Large intestine (tissue), 3 donors: ENCODE results near the gene WDR70. TPM values are rescaled to one million over a fixed set of nuclear protein-coding genes. Genes with fewer than 3 reads are reported as not detected.
A peak's percentile ranks its signal among the peaks of the same experiment; 100 is the strongest.
"Not testable (repeated sequence)": the region's sequence is repeated elsewhere in the genome, so short reads cannot be mapped to it uniquely, and the experiment has no call there.

Source experiments
- DNase-seq, 2 donors: peaks; one replicate each; pipeline versions ENCODE4 v3.0.0 to v3.0.0-alpha.2; 2013
- H3K27ac ChIP-seq: one replicate; pipeline ENCODE4 v1.5.1; 2013; ENCODE audit warnings: low read length
- H3K27me3 ChIP-seq: 2 replicates; pipeline ENCODE4 v1.6.1; 2013; ENCODE audit warnings: low read length; ENCODE audit not compliant: control insufficient read depth, insufficient read depth
- H3K36me3 ChIP-seq: 2 replicates; pipeline ENCODE4 v1.6.1; 2013; ENCODE audit warnings: low read length; ENCODE audit not compliant: control insufficient read depth, insufficient read depth
- H3K4me1 ChIP-seq: one replicate; pipeline ENCODE4 v1.6.1; 2013; ENCODE audit warnings: low read length; ENCODE audit not compliant: control insufficient read depth, insufficient read depth
- H3K4me3 ChIP-seq: one replicate; pipeline ENCODE4 v1.5.1; 2013; ENCODE audit warnings: low read length
- H3K9me3 ChIP-seq: one replicate; pipeline ENCODE4 v1.6.1; 2013; ENCODE audit warnings: mild to moderate bottlenecking, low read depth, low read length, moderate library complexity; ENCODE audit not compliant: control insufficient read depth
- WGBS: methylation state at CpG from one replicate; pipeline ENCODE4 v1.1.5; 2013; ENCODE audit warnings: low lambda C conversion rate; ENCODE audit not compliant: insufficient coverage; 5-methylcytosine and 5-hydroxymethylcytosine counted together
- polyA plus RNA-seq: library from polyadenylated mRNA; unstranded; fragments of 120-200 nt; gene quantifications from one replicate; pipeline ENCODE4 v1.2.1, GENCODE V29; 2013

Gene WDR70
- polyA plus RNA-seq, 1 donor = 27.7 TPM

DNA sequence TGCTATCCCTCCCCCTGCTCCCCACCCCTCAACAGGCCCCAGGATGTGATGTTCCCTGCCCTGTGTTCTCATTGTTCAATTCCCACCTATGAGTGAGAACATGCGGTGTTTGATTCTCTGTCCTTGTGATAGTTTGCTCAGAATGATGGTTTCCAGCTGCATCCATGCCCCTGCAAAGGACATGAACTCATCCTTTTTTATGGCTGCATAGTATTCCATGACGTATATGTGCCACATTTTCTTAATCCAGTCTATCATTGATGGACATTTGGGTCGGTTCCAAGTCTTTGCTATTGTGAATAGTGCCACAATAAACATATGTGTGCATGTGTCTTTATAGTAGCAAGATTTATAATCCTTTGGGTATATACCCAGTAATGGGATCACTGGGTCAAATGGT lies 214.2 kb downstream of the WDR70 start:
- DNase-seq, H3K27me3 ChIP-seq, H3K4me1 ChIP-seq, H3K4me3 ChIP-seq, H3K36me3 ChIP-seq, H3K9me3 ChIP-seq, H3K27ac ChIP-seq: not testable (repeated sequence)
- 100% methylated on average over 1 of the region's 3 CpGs for WGBS

DNA sequence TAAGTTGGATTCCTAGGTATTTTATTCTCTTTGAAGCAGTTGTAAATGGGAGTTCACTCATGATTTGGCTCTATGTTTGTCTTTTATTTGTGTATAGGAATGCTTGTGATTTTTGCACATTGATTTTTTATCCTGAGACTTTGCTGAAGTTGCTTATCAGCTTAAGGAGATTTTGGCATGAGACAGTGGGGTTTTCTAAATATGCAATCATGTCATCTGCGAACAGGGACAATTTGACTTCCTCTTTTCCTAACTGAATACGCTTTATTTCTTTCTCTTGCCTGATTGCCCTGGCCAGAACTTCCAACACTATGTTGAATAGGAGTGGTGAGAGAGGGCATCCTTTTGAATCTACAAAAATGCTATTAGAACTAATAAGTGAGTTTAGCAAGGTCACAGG lies 215.7 kb downstream of the WDR70 start:
- WGBS = no CpG with 5 or more reads among the region's 2 CpGs
- not testable (repeated sequence) for H3K27me3 ChIP-seq, H3K9me3 ChIP-seq, H3K4me1 ChIP-seq, H3K4me3 ChIP-seq, H3K36me3 ChIP-seq, DNase-seq, H3K27ac ChIP-seq

DNA sequence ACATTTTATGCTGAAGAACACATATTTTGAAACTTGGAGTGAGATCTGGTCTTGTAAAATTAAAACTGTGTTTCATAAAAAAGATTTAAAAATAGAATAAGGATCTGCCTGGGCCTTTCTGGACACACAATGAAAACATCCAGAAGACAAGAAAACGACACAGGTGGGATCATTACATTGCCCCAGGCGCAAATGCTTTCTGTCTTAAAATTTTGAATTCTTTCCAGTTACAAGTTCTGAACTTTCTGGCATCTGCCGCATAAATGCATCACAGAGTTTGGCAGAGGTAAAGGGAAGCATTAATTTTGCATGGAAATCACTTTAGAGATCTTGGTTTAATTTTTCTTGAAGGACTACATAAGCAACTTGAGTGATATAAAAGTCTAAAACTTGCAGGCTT lies 219.6 kb downstream of the WDR70 start:
- 80% methylated on average over 2 of the region's 3 CpGs for WGBS
- no peaks in the 10 kb centered on the region for H3K4me1 ChIP-seq

DNA sequence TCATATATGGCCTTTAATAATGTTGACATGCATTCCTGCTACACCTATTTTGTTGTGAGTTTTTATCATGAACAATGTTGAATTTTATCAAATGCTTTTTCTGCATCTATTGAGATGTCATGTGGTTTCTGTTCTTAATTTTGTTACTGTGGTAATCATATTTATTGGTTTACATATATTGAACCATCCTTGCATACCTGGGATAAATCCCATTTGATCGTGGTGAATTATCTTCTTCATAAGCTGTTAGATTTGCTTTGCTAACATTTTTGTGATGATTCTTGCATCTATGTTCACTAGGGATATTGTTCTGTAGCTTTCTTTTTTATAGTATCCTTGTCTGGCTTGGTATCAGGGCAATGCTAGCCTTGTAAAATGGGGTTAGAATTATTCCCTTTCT lies 222.0 kb downstream of the WDR70 start:
- Histone ChIP-seq H3K9me3 (no peaks in the 10 kb centered on the region), H3K4me1 (no peaks in the 10 kb centered on the region)
- WGBS = no CpG with 5 or more reads among the region's 1 CpG

More for the DNA sequence above, 219.6 kb downstream of the WDR70 start:
- Histone ChIP-seq H3K27ac (no peak overlapping the region), H3K27me3 (no peaks in the 10 kb centered on the region), H3K36me3 (no peaks in the 10 kb centered on the region), H3K4me3 (no peak overlapping the region), H3K9me3 (no peaks in the 10 kb centered on the region)
- DNase-seq = no peak

DNA sequence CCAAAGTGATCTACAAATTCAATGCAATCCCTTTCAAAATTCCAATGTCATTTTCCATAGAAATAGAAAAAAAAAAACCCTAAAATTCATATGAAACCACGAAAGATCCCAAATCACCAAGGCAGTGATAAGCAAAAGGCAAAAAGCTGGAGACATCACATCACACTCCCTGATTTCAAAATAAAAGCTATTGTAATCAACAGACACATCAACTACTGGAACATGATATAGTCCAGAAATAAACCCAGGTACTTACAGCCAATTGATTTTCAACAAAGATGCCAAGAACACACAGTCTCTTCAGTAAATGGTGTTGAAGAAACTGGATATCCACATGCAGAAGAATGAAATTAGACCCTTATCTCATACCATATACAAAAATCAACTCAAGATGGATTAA lies 224.0 kb downstream of the WDR70 start:
- no peaks in the 10 kb centered on the region for H3K9me3 ChIP-seq
- H3K36me3 ChIP-seq = no peaks in the 10 kb centered on the region
- WGBS = no CpG with 5 or more reads among the region's 1 CpG
- H3K4me1 ChIP-seq = no peaks in the 10 kb centered on the region
- H3K27me3 ChIP-seq = no peaks in the 10 kb centered on the region
- no peak overlapping the region for H3K4me3 ChIP-seq
- DNase-seq = no peak
- H3K27ac ChIP-seq = no peak overlapping the region

More for the DNA sequence above, 222.0 kb downstream of the WDR70 start:
- Histone ChIP-seq H3K4me3 (no peak overlapping the region), H3K36me3 (no peaks in the 10 kb centered on the region), H3K27ac (no peak overlapping the region), H3K27me3 (no peaks in the 10 kb centered on the region)
- DNase-seq = no peak

DNA sequence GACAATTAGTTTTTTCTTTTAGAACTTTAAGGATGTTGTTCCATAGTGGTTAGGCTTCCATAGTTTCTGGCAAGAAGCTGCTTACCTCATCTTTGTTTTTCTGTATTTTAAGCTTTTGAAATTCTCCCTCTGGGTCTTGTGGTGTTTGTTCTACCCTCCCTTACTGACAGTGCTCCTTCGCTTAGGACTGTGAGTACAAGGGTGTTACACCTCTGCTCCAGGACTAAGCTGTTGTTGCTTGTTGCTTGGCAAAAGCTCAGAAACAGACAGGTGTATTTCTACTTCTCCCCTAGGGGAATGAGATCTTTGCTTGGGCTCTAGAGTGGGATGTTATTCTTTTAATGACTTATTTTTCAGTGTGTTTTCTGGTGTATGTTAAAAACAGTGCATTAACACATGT lies 225.2 kb downstream of the WDR70 start:
- no CpG with 5 or more reads among the region's 1 CpG for WGBS
- H3K4me3 ChIP-seq = no peak overlapping the region
- no peak for DNase-seq
- H3K27me3 ChIP-seq = no peaks in the 10 kb centered on the region
- H3K9me3 ChIP-seq = no peaks in the 10 kb centered on the region
- H3K4me1 ChIP-seq = no peaks in the 10 kb centered on the region
- no peaks in the 10 kb centered on the region for H3K36me3 ChIP-seq
- no peak overlapping the region for H3K27ac ChIP-seq

DNA sequence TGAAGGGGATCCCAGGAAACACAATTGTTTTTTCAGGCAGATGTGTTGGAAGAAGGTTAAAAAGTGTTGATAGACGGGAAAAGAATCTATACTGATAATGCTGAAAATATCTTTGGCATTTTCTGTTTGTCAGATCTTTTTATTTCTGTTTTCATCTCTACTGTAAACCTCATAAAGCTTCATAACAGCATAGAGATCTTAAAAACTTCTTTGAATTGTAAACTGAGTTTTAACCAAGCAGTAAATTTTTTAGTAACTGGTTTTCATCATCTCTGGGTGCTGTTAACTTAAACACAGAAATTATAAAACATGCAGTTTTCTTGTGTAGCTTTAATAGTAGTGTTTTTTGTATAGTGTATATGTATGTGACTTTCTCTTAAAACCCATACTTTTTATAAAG lies 227.0 kb downstream of the WDR70 start:
- Histone ChIP-seq H3K4me1 (no peaks in the 10 kb centered on the region), H3K4me3 (no peak overlapping the region), H3K27ac (no peak overlapping the region), H3K27me3 (no peaks in the 10 kb centered on the region), H3K36me3 (no peaks in the 10 kb centered on the region), H3K9me3 (no peaks in the 10 kb centered on the region)
- WGBS = no CpG with 5 or more reads among the region's 1 CpG
- DNase-seq = no peak

DNA sequence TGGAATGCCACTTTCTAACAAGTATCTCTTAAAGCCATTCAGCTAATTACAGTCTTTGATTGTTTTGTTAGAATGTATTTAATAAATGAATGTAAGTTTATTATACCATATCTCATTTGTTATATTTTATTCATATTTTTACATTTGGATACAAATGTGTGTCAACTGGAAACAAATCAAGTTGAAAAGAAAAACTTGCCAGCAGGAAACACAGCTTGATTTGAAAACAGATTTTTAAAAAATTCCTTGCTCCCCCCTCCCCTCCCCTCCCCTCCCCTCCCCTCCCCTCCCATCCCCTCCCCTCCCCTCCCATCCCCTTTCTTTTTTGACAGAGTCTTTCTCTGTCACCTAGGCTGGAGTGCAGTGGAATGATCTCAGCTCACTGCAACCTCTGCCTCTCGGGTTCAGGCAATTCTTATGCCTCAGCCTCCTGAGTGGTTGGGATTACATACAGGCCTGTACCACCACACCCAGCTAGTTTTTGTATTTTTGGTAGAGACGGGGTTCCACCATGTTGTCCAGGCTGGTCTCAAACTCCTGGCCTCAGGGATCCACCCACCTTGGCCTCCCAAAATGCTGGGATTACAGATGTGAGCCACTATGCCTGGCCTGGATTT lies 227.6 kb downstream of the WDR70 start:
- no peaks in the 10 kb centered on the region for H3K27me3 ChIP-seq
- H3K36me3 ChIP-seq = no peaks in the 10 kb centered on the region
- no peaks in the 10 kb centered on the region for H3K9me3 ChIP-seq
- H3K4me3 ChIP-seq = no peak overlapping the region
- no peak overlapping the region for H3K27ac ChIP-seq
- no peak for DNase-seq
- H3K4me1 ChIP-seq = no peaks in the 10 kb centered on the region
- WGBS = no CpG with 5 or more reads among the region's 2 CpGs

DNA sequence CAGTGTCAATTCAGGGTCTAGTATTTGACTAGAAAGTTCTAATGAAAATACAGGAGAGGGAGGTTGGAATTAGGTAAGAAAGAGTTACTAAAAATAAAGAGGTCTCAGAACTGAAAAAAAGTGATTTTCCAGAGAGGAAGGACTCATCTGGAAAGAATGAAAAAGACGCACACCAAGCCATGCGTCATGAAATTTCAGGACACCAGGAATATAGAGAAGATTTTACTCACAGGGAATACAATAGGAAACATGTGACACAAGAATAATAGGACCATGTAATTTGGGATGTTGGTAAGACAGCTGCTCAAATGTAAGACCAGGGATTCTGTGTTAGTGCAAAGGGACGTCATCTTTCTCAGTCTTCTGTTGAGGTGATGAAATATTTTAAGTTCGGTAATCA lies 236.1 kb downstream of the WDR70 start:
- Histone ChIP-seq H3K9me3 (no peaks in the 10 kb centered on the region), H3K27me3 (no peaks in the 10 kb centered on the region), H3K36me3 (no peaks in the 10 kb centered on the region), H3K4me3 (no peak overlapping the region), H3K4me1 (no peaks in the 10 kb centered on the region), H3K27ac (no peak overlapping the region)
- no peak for DNase-seq
- WGBS = 100% methylated on average over 1 of the region's 4 CpGs

DNA sequence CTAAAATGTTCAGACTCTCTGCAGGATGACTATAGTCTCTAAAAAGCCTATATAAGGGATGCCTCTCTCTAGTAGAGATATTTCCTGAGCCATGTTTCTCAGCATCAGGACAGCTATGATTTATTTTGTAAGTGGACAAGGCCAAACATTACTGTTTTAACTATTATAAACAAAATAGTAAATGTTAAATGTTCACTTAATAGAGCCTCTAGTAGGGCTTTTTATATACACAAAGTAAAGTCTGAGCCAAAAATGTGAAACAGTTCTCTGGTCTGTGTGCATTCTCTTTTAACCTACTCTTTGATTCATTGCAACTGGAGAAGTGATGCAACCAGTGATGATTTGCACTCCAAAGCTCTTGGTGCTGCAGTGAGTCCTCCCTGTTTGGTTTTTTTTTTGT lies 240.2 kb downstream of the WDR70 start:
- Histone ChIP-seq H3K36me3 (peaks cover 2% of the 10 kb centered on the region), H3K27ac (no peak overlapping the region), H3K4me3 (no peak overlapping the region), H3K4me1 (no peaks in the 10 kb centered on the region), H3K9me3 (no peaks in the 10 kb centered on the region), H3K27me3 (no peaks in the 10 kb centered on the region)
- peak; percentile 25 to 34 for DNase-seq

DNA sequence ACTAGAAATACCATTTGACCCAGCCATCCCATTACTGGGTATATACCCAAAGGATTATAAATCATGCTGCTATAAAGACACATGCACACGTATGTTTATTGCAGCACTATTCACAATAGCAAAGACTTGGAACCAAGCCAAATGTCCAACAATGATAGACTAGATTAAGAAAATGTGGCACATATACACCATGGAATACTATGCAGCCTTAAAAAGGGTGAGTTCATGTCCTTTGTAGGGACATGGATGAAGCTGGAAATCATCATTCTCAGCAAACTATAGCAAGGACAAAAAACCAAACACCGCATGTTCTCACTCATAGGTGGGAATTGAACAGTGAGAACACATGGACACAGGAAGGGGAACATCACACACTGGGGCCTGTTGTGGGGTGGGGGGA lies 243.2 kb downstream of the WDR70 start:
- not testable (repeated sequence) for H3K4me3 ChIP-seq, DNase-seq, H3K4me1 ChIP-seq, H3K27me3 ChIP-seq, H3K9me3 ChIP-seq, H3K36me3 ChIP-seq, H3K27ac ChIP-seq
- WGBS = no CpG with 5 or more reads among the region's 2 CpGs
